Suprapubic skin (tissue), 4 donors: ENCODE measurements around the gene TBC1D22A.

Experiments used
- EP300 ChIP-seq: sonication (generic); formaldehyde crosslinking; IDR thresholded peaks from one replicate; pipeline ENCODE4 v1.6.1; 2017; ENCODE audit warnings: antibody characterized with exemption
- POLR2A ChIP-seq, 2 donors: fragments of 450-650 bp; IDR thresholded peaks; one replicate each; pipeline ENCODE4 v1.6.1; 2017; ENCODE audit warnings: antibody characterized with exemption in 2 of 2, mild to moderate bottlenecking in 2 of 2, moderate library complexity in 2 of 2
- POLR2AphosphoS5 ChIP-seq, 3 donors: sonication (generic); formaldehyde crosslinking; IDR thresholded peaks; one replicate each; pipeline ENCODE4 v1.6.1; 2017; ENCODE audit warnings: antibody characterized with exemption in 3 of 3
- TF ChIP-seq, protein P1 (sequence below), 2 donors: fragments of 200-600 bp in 1 of 2; fragments of 450-650 bp in 1 of 2; sonication (generic) in 1 of 2; IDR thresholded peaks; one replicate each; pipeline ENCODE4 v1.5.1; 2016 to 2019; ENCODE audit warnings: antibody characterized with exemption in 2 of 2, mild to moderate bottlenecking in 1 of 2, moderate library complexity in 1 of 2

DNA sequence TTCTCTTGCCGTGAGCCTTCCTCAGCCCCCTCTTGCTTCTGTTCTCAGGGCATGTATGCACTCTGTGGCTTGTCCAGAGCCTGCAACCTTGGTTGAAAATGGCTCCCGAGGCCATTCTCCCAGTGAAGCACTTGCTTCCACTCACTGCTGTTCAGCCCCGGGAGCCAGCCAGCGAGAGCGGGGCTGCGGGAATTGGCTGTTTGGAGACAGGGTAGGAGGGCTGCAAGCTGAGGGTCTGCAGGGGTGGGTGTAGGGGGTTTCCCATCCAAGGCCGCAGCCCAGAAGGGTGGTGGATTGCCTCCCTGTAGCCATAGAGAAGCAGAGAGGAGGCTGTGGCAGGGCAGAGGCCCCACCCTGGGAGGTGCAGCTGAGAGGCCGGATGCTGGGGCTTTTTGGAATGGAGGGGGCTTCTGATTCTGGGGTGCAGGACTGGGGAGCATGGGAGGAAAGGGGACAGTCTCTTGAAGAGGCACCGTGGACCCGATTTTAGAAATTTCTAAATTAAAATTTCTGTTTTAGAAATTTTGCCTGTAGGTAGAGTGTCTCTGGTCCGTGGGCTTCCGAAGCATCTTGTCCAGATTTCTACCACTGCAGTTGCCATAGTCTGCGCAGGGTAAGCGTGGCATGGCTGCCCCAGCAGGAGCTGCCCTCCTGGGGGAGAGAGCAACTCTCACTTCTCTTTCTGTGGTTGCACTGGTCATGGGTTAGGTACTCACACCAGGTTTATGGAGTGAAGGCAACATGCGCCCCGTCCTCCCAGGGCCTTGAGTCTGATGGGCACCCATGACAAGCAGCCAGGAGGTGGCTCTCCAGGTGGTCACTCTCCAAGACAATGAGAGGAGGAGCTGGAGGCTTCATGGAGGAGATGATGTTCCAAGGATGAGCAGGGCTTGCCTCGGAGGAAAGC, 100.2 kb downstream of the TBC1D22A start:
- no peak for TF ChIP-seq POLR2AphosphoS5 (IDR thresholded peaks at IDR 0.05)
- TF ChIP-seq, protein P1, sequence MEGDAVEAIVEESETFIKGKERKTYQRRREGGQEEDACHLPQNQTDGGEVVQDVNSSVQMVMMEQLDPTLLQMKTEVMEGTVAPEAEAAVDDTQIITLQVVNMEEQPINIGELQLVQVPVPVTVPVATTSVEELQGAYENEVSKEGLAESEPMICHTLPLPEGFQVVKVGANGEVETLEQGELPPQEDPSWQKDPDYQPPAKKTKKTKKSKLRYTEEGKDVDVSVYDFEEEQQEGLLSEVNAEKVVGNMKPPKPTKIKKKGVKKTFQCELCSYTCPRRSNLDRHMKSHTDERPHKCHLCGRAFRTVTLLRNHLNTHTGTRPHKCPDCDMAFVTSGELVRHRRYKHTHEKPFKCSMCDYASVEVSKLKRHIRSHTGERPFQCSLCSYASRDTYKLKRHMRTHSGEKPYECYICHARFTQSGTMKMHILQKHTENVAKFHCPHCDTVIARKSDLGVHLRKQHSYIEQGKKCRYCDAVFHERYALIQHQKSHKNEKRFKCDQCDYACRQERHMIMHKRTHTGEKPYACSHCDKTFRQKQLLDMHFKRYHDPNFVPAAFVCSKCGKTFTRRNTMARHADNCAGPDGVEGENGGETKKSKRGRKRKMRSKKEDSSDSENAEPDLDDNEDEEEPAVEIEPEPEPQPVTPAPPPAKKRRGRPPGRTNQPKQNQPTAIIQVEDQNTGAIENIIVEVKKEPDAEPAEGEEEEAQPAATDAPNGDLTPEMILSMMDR (IDR thresholded peaks at IDR 0.05) = no peak
- no peak for TF ChIP-seq POLR2A (IDR thresholded peaks at IDR 0.05)
- TF ChIP-seq EP300 = no peak
